ENCODE measurements around the gene DPF3.

DPF3 gene

GRCh38 chr14:72808564-72808963, 85.3 kb downstream of the DPF3 start:
- no peak for DNase-seq (ENCODE audit: low read depth)

DNA sequence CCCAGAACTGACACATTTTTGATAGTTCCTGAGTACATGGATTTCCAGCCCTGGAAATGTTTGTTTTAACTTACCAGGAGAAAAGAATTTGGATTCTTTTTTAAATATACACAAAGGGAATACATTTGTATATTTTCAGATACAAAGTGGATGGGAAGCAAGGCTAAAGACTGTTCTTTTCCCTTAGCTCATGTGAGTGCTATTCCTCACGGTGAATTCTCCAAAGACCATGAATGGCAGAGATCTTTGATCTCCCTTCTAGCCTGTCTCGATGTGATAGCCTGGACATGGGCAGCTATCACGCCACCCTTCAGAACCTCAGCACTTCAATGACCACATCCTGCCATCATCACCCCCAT, 91.3 kb downstream of the DPF3 start:
- TF ChIP-seq, protein P1, sequence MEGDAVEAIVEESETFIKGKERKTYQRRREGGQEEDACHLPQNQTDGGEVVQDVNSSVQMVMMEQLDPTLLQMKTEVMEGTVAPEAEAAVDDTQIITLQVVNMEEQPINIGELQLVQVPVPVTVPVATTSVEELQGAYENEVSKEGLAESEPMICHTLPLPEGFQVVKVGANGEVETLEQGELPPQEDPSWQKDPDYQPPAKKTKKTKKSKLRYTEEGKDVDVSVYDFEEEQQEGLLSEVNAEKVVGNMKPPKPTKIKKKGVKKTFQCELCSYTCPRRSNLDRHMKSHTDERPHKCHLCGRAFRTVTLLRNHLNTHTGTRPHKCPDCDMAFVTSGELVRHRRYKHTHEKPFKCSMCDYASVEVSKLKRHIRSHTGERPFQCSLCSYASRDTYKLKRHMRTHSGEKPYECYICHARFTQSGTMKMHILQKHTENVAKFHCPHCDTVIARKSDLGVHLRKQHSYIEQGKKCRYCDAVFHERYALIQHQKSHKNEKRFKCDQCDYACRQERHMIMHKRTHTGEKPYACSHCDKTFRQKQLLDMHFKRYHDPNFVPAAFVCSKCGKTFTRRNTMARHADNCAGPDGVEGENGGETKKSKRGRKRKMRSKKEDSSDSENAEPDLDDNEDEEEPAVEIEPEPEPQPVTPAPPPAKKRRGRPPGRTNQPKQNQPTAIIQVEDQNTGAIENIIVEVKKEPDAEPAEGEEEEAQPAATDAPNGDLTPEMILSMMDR (conservative IDR thresholded peaks at IDR 0.05; ENCODE audit: low read depth, low read length): no peak
- no peak overlapping the region for H3K4me3 ChIP-seq (ENCODE audit: low read length)
- no peak for DNase-seq (ENCODE audit: low read depth)

More at GRCh38 chr14:72808564-72808963, 85.3 kb downstream of the DPF3 start:
- TF ChIP-seq, protein P1 (conservative IDR thresholded peaks at IDR 0.05; ENCODE audit: low read depth, low read length): no peak
- no peak overlapping the region for H3K4me3 ChIP-seq (ENCODE audit: low read length)

DNA sequence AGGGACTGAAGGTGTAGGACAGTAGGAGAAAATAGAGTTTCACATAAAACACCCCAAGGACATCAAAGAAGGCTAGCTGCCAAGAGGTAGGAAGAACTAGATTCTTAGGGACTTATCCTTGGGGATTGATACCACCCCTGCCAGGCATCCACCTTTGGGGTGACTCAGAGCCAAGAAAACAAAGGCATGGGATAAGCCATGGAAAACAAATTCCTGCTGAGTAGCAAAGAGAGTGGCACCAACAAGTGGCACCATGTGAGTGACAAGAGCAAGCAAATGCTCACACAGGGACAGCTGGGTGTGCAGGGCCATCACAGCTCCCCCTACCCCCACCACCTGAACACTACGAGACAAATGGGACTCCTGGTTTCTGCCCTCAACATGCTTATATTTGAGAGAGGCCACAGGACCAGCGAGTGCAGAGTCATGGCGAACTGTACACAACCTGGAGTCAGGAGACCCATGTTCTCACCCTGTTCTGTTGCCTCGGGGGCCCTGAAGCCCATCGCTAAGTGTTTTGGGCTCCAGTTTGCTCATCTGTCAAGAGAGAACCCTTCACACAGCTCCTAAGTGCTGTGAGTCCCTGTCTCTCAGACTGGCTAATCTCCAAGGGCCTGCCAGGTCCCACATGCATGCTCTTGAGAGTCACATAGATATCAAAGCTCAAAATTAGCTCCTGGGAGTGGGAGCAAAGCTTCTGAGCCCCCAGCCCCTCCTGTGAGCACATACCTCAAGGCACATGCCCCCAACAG, 91.9 kb downstream of the DPF3 start:
- no peak overlapping the region for H3K4me3 ChIP-seq (ENCODE audit: low read length)
- no peak for DNase-seq (ENCODE audit: low read depth)
- TF ChIP-seq, protein P1 (conservative IDR thresholded peaks at IDR 0.05; ENCODE audit: low read depth, low read length): no peak

DNA sequence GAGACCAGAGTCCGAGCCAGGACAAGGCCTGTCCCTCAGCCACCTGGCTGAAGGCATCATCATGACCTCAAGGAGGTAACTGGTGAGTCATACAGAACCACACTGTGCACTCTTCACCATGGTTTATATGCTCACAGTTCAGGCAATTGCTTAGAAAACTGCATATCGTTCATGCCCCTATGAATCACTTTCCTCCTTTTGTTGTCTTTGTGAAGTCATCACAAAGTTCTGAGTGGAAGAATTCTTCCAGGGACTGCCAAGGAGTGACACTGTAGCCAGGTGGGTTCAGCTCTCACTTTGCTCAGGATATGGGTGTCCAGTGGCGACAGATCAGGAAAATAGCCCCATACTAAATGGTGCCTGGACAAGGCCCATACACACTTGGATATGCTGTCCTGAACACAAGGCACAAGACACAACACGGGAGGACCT, 92.5 kb downstream of the DPF3 start:
- TF ChIP-seq, protein P1 (conservative IDR thresholded peaks at IDR 0.05; ENCODE audit: low read depth, low read length): no peak
- no peak for DNase-seq (ENCODE audit: low read depth)
- H3K4me3 ChIP-seq (ENCODE audit: low read length): no peak overlapping the region

DNA sequence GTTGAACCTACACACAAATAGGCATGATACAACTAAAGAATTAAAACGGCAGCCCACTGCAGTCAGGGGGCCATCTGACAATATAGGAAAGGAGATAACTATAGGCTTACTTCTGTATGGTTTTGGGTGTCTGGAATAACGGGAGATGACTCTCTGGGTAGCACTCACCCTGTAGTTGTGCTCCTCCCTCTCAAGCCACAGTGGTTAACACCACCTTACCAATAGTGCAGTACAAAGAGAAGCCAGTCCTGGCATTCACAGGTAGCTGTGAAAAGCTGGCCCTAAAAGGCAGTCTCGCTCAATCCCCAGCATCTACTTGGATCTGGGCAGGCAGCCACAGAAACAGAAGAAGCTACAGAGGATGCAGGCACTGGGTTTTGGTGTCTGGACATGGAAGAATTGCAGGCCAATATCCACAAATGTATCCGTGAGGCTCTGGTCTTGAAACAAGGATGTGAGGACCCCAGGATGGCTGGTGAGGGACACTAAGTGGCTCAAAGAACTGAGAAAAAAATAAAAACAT, 93.0 kb downstream of the DPF3 start:
- TF ChIP-seq, protein P1 (conservative IDR thresholded peaks at IDR 0.05; ENCODE audit: low read depth, low read length): no peak
- no peak for DNase-seq (ENCODE audit: low read depth)
- H3K4me3 ChIP-seq (ENCODE audit: low read length): no peak overlapping the region

DNA sequence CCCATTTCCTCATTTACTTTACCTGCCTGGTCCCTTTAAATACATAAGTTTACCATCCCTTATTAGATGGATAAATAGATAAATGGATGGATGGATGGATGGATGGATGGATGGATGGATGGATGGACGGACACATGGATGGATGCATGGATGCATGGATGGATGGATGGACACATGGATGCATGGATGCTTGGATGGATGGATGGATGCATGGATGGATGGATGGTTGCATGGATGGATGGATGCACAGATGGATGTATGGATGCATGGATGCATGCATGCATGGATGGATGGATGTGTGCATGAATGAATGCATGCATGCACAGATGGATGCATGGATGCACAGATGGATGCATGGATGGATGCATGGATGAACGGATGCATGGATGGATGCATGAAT, 93.6 kb downstream of the DPF3 start:
- TF ChIP-seq, protein P1 (conservative IDR thresholded peaks at IDR 0.05; ENCODE audit: low read depth, low read length): no peak
- DNase-seq (ENCODE audit: low read depth): no peak
- no peak overlapping the region for H3K4me3 ChIP-seq (ENCODE audit: low read length)

DNA sequence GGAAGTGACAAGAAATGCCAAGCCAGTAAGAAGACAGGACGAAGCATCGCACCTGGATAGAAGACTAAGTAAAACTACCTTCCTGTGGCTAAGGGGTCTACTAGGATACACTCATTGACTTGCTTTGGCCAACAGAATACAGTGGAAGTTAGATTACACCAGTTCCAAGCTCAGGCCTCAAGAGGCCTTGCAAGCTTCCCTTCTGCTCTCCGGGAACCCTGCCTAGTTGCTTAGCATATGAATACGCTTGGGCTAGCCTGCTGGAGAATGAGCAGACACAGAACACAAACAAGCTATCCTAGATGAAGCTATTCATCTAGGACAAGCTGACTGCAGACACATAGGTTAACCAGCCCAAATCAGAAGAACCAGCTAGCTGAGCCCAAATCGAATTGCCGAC, 97.0 kb downstream of the DPF3 start:
- H3K4me3 ChIP-seq (ENCODE audit: low read length): no peak overlapping the region
- no peak for DNase-seq (ENCODE audit: low read depth)
- TF ChIP-seq, protein P1 (conservative IDR thresholded peaks at IDR 0.05; ENCODE audit: low read depth, low read length): no peak
